Uterine smooth muscle cell (primary cell): Measurements from ENCODE around the gene TBPL1. TPM values are rescaled to one million over a fixed set of nuclear protein-coding genes. Genes with fewer than 3 reads are reported as not detected.

Experiments
- total RNA-seq: library from RNA; depleted of rRNA; stranded (reverse); fragments of >200 nt; gene quantifications from 2 replicates; pipeline ENCODE4 v1.2.3, GENCODE V29; 2014

TBPL1 gene
- total RNA-seq, result 20.0 and 20.3 TPM in 2 replicates

GRCh38 chr6:133952815-133953633 lies at the start of gene TBPL1:
TSS of gene TBPL1 (plus strand) at chr6:133953224. CDS start at chr6:133980126, 26,902 bp downstream.

Other genes with a start within 250 kb of the TBPL1 start
- gene TCF21, start 64.1 kb upstream of the TBPL1 start, total RNA-seq, result 1.9 and 5.5 TPM in 2 replicates
- 4.4 and 5.4 TPM in 2 replicates for gene SLC2A12, start 99.4 kb downstream of the TBPL1 start, total RNA-seq